Neuronal stem cell (in vitro differentiated cells): Measurements from ENCODE around the gene VTI1A.
A peak's percentile ranks its signal among the peaks of the same experiment; 100 is the strongest.

ENCODE experiments used
- DNase-seq: peaks from one replicate; pipeline ENCODE4 v3.0.0-alpha.2; 2013; ENCODE audit warnings: low spot score
- H2AFZ ChIP-seq: one replicate; pipeline ENCODE4 v1.6.1; 2013; ENCODE audit warnings: mild to moderate bottlenecking, low read length, inconsistent platforms
- H2AK5ac ChIP-seq: 2 replicates; pipeline ENCODE4 v1.6.1; 2013; ENCODE audit warnings: low read depth, mild to moderate bottlenecking, inconsistent platforms, low read length, moderate library complexity, mixed read lengths
- H2BK120ac ChIP-seq: 2 replicates; pipeline ENCODE4 v1.6.1; 2013; ENCODE audit warnings: low read depth, mild to moderate bottlenecking, inconsistent platforms, low read length, moderate library complexity, mixed read lengths
- H2BK12ac ChIP-seq: one replicate; pipeline ENCODE4 v1.6.1; 2013; ENCODE audit warnings: low read length, inconsistent platforms
- H2BK15ac ChIP-seq: 2 replicates; pipeline ENCODE4 v1.6.1; 2013; ENCODE audit warnings: mild to moderate bottlenecking, low read length, inconsistent platforms, mixed read lengths
- H2BK5ac ChIP-seq: one replicate; pipeline ENCODE4 v1.6.1; 2013; ENCODE audit warnings: inconsistent platforms, mild to moderate bottlenecking, low read length, moderate library complexity
- H3K14ac ChIP-seq: one replicate; pipeline ENCODE4 v1.6.1; 2013; ENCODE audit warnings: low read length, inconsistent platforms
- H3K18ac ChIP-seq: 2 replicates; pipeline ENCODE4 v1.6.1; 2013; ENCODE audit warnings: low read length, inconsistent platforms
- H3K23ac ChIP-seq: 2 replicates; pipeline ENCODE4 v1.6.1; 2013; ENCODE audit warnings: low read depth, mild to moderate bottlenecking, mixed read lengths, low read length, inconsistent platforms; ENCODE audit not compliant: poor library complexity
- H3K27ac ChIP-seq: replicated peaks from 3 replicates; pipeline ENCODE4 v1.5.1; 2013; ENCODE audit warnings: low read length, inconsistent platforms
- H3K27me3 ChIP-seq, 3 experiments: 2 replicates each; pipeline ENCODE4 v1.6.1; 2013; ENCODE audit warnings: low read length in 3 of 3, mild to moderate bottlenecking in 2 of 3, inconsistent platforms in 1 of 3, low read depth in 1 of 3, mixed read lengths in 1 of 3, moderate library complexity in 1 of 3; ENCODE audit not compliant: control insufficient read depth in 3 of 3, insufficient read depth in 3 of 3
- H3K36me3 ChIP-seq, 2 donors: replicated peaks in 1 of 2; 2 replicates each; pipeline ENCODE4 v1.6.1; 2013; ENCODE audit warnings: low read length in 2 of 2; ENCODE audit not compliant: control insufficient read depth in 2 of 2, insufficient read depth in 2 of 2
- H3K4ac ChIP-seq: 2 replicates; pipeline ENCODE4 v1.6.1; 2013; ENCODE audit warnings: inconsistent platforms, mild to moderate bottlenecking, low read length, moderate library complexity
- H3K4me1 ChIP-seq, 2 donors: 1 replicate in 1 of 2; 2 replicates in 1 of 2; pipeline ENCODE4 v1.6.1; 2013; ENCODE audit warnings: low read length in 2 of 2, low read depth in 1 of 2; ENCODE audit not compliant: control insufficient read depth in 2 of 2, insufficient read depth in 1 of 2
- H3K4me2 ChIP-seq: one replicate; pipeline ENCODE4 v1.6.1; 2013; ENCODE audit warnings: mild to moderate bottlenecking, low read length, inconsistent platforms; ENCODE audit not compliant: insufficient read depth, poor library complexity, severe bottlenecking
- H3K4me3 ChIP-seq, 2 donors: 2 replicates each; pipeline ENCODE4 v1.5.1; 2013; ENCODE audit warnings: low read length in 2 of 2, mild to moderate bottlenecking in 2 of 2, inconsistent platforms in 1 of 2, moderate library complexity in 1 of 2
- H3K79me1 ChIP-seq: one replicate; pipeline ENCODE4 v1.6.1; 2013; ENCODE audit warnings: low read depth, mild to moderate bottlenecking, inconsistent platforms, low read length, moderate library complexity
- H3K9ac ChIP-seq: one replicate; pipeline ENCODE4 v1.6.1; 2013; ENCODE audit warnings: mild to moderate bottlenecking, low read depth, low read length, inconsistent platforms; ENCODE audit not compliant: poor library complexity
- H3K9me3 ChIP-seq, 2 donors: replicated peaks in 1 of 2; 2 replicates each; pipeline versions ENCODE3 to v1.6.1; 2013; ENCODE audit warnings: low read length in 2 of 2, mild to moderate bottlenecking in 2 of 2, inconsistent platforms in 1 of 2, low read depth in 1 of 2, mixed read lengths in 1 of 2, moderate library complexity in 1 of 2; ENCODE audit not compliant: control insufficient read depth in 2 of 2, insufficient read depth in 1 of 2
- H4K8ac ChIP-seq: one replicate; pipeline ENCODE4 v1.6.1; 2013; ENCODE audit warnings: low read depth, mild to moderate bottlenecking, inconsistent platforms, low read length, moderate library complexity
- H4K91ac ChIP-seq: one replicate; pipeline ENCODE4 v1.6.1; 2013; ENCODE audit warnings: low read length, low read depth, mild to moderate bottlenecking, inconsistent platforms; ENCODE audit not compliant: poor library complexity
- WGBS, 2 donors: extraction: QIAGEN DNeasy Blood & Tissue Kit; methylation state at CpG; one replicate each; pipeline ENCODE4 v1.1.7; 2013; ENCODE audit warnings: missing lambda C conversion rate in 2 of 2, mixed read lengths in 1 of 2; ENCODE audit not compliant: insufficient read length in 2 of 2, insufficient replicate concordance in 1 of 2; ENCODE audit errors: extremely low coverage in 2 of 2; 5-methylcytosine and 5-hydroxymethylcytosine counted together

The VTI1A gene

GRCh38 chr10:112834751-112835181, 387.8 kb downstream of the VTI1A start:
- no peak for DNase-seq
- no peak overlapping the region for H3K4me2 ChIP-seq
- H3K4me3 ChIP-seq, result no peak overlapping the region
- H3K4ac ChIP-seq, result no peak overlapping the region
- no peak overlapping the region for H2BK120ac ChIP-seq
- peaks cover 2 to 3% of the 10 kb centered on the region in 2 donors for H3K9me3 ChIP-seq
- no peaks in the 10 kb centered on the region for H3K27me3 ChIP-seq
- H2BK15ac ChIP-seq, result no peak overlapping the region
- no peaks in the 10 kb centered on the region for H3K36me3 ChIP-seq
- no peak overlapping the region for H2BK5ac ChIP-seq
- WGBS, 2 donors, result no CpG with 5 or more reads among the region's 8 CpGs
- no peak overlapping the region for H4K8ac ChIP-seq
- peaks cover 31 to 35% of the 10 kb centered on the region in 2 donors for H3K4me1 ChIP-seq
- no peak overlapping the region for H2BK12ac ChIP-seq
- H3K18ac ChIP-seq, result no peak overlapping the region
- H2AK5ac ChIP-seq, result no peak overlapping the region
- no peak overlapping the region for H3K14ac ChIP-seq
- no peak overlapping the region for H3K9ac ChIP-seq
- peak overlapping the region; percentile 59 for H2AFZ ChIP-seq
- no peak overlapping the region for H4K91ac ChIP-seq
- no peak overlapping the region for H3K27ac ChIP-seq
- H3K79me1 ChIP-seq, result no peaks in the 10 kb centered on the region
- no peak overlapping the region for H3K23ac ChIP-seq

- H2BK15ac ChIP-seq, result no peak overlapping the region
- DNase-seq, result no peak
- peak overlapping the region; percentile 59 for H2AFZ ChIP-seq
- no peak overlapping the region for H3K4me3 ChIP-seq
- H3K4me2 ChIP-seq, result no peak overlapping the region
- no peaks in the 10 kb centered on the region for H3K27me3 ChIP-seq
- H3K27ac ChIP-seq, result no peak overlapping the region
- peaks cover 2 to 7% of the 10 kb centered on the region in 2 donors for H3K9me3 ChIP-seq
- no peak overlapping the region for H3K23ac ChIP-seq
- WGBS, 2 donors, result no CpG with 5 or more reads among the region's 11 CpGs
- no peak overlapping the region for H4K91ac ChIP-seq
- no peak overlapping the region for H3K14ac ChIP-seq
- no peak overlapping the region for H3K4ac ChIP-seq
- no peaks in the 10 kb centered on the region for H3K79me1 ChIP-seq
- H3K4me1 ChIP-seq, result peaks cover 31 to 35% of the 10 kb centered on the region in 2 donors
- H4K8ac ChIP-seq, result no peak overlapping the region
- no peak overlapping the region for H3K9ac ChIP-seq
- no peak overlapping the region for H2BK120ac ChIP-seq
- H3K36me3 ChIP-seq, result no peaks in the 10 kb centered on the region
- H2BK5ac ChIP-seq, result no peak overlapping the region
- no peak overlapping the region for H2AK5ac ChIP-seq
- H2BK12ac ChIP-seq, result no peak overlapping the region
- H3K18ac ChIP-seq, result no peak overlapping the region
Observed at GRCh38 chr10:112835217-112835715, 388.3 kb downstream of the VTI1A start.

GRCh38 chr10:112835944-112836451, 389.0 kb downstream of the VTI1A start:
- no CpG with 5 or more reads among the region's 7 CpGs for WGBS, 2 donors
- Histone ChIP-seq H2BK5ac (no peak overlapping the region), H4K91ac (no peak overlapping the region), H3K14ac (no peak overlapping the region), H3K9me3 (peaks cover 5 to 7% of the 10 kb centered on the region in 2 donors), H2AK5ac (no peak overlapping the region), H3K4me1 (peaks cover 31 to 35% of the 10 kb centered on the region in 2 donors), H2BK120ac (no peak overlapping the region), H3K9ac (no peak overlapping the region), H2BK12ac (no peak overlapping the region), H3K27ac (no peak overlapping the region), H3K4ac (no peak overlapping the region), H3K4me2 (no peak overlapping the region), H3K79me1 (no peaks in the 10 kb centered on the region), H2BK15ac (no peak overlapping the region), H3K36me3 (no peaks in the 10 kb centered on the region), H3K4me3 (no peak overlapping the region), H3K27me3 (no peaks in the 10 kb centered on the region), H3K18ac (no peak overlapping the region), H4K8ac (no peak overlapping the region), H2AFZ (no peak overlapping the region), H3K23ac (no peak overlapping the region)
- no peak for DNase-seq

- DNase-seq, result no peak
- Histone ChIP-seq H2AK5ac (no peak overlapping the region), H3K4me2 (no peak overlapping the region), H2BK12ac (no peak overlapping the region), H2BK15ac (peak overlapping the region; percentile 25), H3K4ac (no peak overlapping the region), H3K27me3 (no peaks in the 10 kb centered on the region), H4K8ac (no peak overlapping the region), H3K4me3 (no peak overlapping the region), H3K18ac (peak overlapping the region; percentile 93), H4K91ac (no peak overlapping the region), H3K27ac (no peak overlapping the region), H3K14ac (no peak overlapping the region), H3K9me3 (peaks cover 5 to 7% of the 10 kb centered on the region in 2 donors), H3K4me1 (peaks cover 24 to 26% of the 10 kb centered on the region in 2 donors), H3K23ac (peak overlapping the region; percentile 5), H3K36me3 (no peaks in the 10 kb centered on the region), H3K9ac (no peak overlapping the region), H2BK120ac (no peak overlapping the region), H2AFZ (peak overlapping the region; percentile 73), H2BK5ac (no peak overlapping the region), H3K79me1 (no peaks in the 10 kb centered on the region)
- no CpG with 5 or more reads among the region's 15 CpGs for WGBS, 2 donors
Observed at GRCh38 chr10:112838784-112839481, 391.9 kb downstream of the VTI1A start.
